HCT116 (cell line): ENCODE data around the gene RASIP1. TPM values are rescaled to one million over a fixed set of nuclear protein-coding genes. Genes with fewer than 3 reads are reported as not detected.

Experiments
- ATAC-seq: fragments of 200-7000 bp; cut with Tn5 transposase; 2 replicates; pipeline ENCODE4 v1.9.1; 2020; ENCODE audit warnings: mild to moderate bottlenecking, moderate library complexity
- BruUV-seq: library from RNA; stranded (reverse); fragments of 400-500 nt; replicated peaks from 2 replicates; lab custom pipeline; 2021; lab: Mats Ljungman, UMichigan
- CTCF ChIA-PET: fragments of 300-600 bp; sonication (Branson Sonifier 250); formaldehyde crosslinking; loops from one replicate; lab custom pipeline; 2021; ENCODE audit warnings: antibody characterized with exemption; lab: Charles Lee
- POLR2A ChIA-PET: fragments of 300-600, 350-600 bp; sonication (Branson Sonifier 250); formaldehyde crosslinking; loops from one replicate; lab custom pipeline; 2021; ENCODE audit warnings: antibody characterized with exemption; lab: Charles Lee
- RAD21 ChIA-PET, 2 experiments: fragments of 300-600 bp; sonication (Branson Sonifier 250); formaldehyde crosslinking; loops; one replicate each; lab custom pipeline; 2023; ENCODE audit warnings: low total read pairs in 2 of 2; ENCODE audit not compliant: uncharacterized antibody in 2 of 2, unreplicated experiment in 2 of 2, low non-redundant PET in 1 of 2; lab: Charles Lee
- DNase-seq: peaks from one replicate; pipeline ENCODE4 v3.0.0-alpha.2; 2010; ENCODE audit warnings: low read depth, low spot score
- H2AFZ ChIP-seq: fragments of 200-600 bp; shearing (Covaris generic), sonication (generic); 2 replicates; pipeline ENCODE4 v1.6.1; 2017; ENCODE audit warnings: low read depth, mixed run types, mixed read lengths, antibody characterized with exemption, low read length; ENCODE audit not compliant: poor library complexity, severe bottlenecking
- H3K27ac ChIP-seq: 2 replicates; pipeline ENCODE4 v1.5.1; 2012; ENCODE audit warnings: low read depth, low read length
- H3K27me3 ChIP-seq: fragments of 200-600 bp; sonication (generic); 2 replicates; pipeline ENCODE4 v1.6.1; 2016; ENCODE audit warnings: mixed run types, low read length, mixed read lengths; ENCODE audit not compliant: insufficient read depth
- H3K36me3 ChIP-seq, 2 experiments: fragments of 200-500 bp in 1 of 2; fragments of 200-600 bp in 1 of 2; sonication (Bioruptor generic) in 1 of 2; sonication (generic) in 1 of 2; 2 replicates each; pipeline versions ENCODE4 v1.5.1 to v1.6.1; 2014 to 2016; ENCODE audit warnings: low read length in 2 of 2, inconsistent platforms in 1 of 2, mixed read lengths in 1 of 2, mixed run types in 1 of 2; ENCODE audit not compliant: insufficient read depth in 2 of 2, control insufficient read depth in 1 of 2
- H3K4me1 ChIP-seq, 2 experiments: fragments of 200-600 bp in 1 of 2; sonication (generic) in 1 of 2; 2 replicates each; pipeline versions ENCODE4 v1.5.1 to v1.6.1; 2012 to 2017; ENCODE audit warnings: low read length in 2 of 2, inconsistent platforms in 1 of 2, mild to moderate bottlenecking in 1 of 2, mixed read lengths in 1 of 2, mixed run types in 1 of 2, moderate library complexity in 1 of 2; ENCODE audit not compliant: insufficient read depth in 2 of 2, control insufficient read depth in 1 of 2
- H3K4me2 ChIP-seq: fragments of 200-600 bp; sonication (generic); 2 replicates; pipeline ENCODE4 v1.6.1; 2017; ENCODE audit warnings: mixed run types, low read length, mixed read lengths
- H3K4me3 ChIP-seq, 2 experiments: fragments of 200-600 bp in 1 of 2; sonication (generic) in 1 of 2; replicated peaks in 1 of 2; 2 replicates each; pipeline ENCODE4 v1.5.1; 2011 to 2016; ENCODE audit warnings: low read length in 2 of 2, control low read depth in 1 of 2, low read depth in 1 of 2, mild to moderate bottlenecking in 1 of 2, mixed read lengths in 1 of 2, mixed run types in 1 of 2
- H3K79me2 ChIP-seq: fragments of 200-600 bp; sonication (generic); 2 replicates; pipeline ENCODE4 v1.6.1; 2017; ENCODE audit warnings: mild to moderate bottlenecking, mixed run types, low read length, moderate library complexity, mixed read lengths; ENCODE audit not compliant: insufficient read depth
- H3K9ac ChIP-seq: fragments of 200-600 bp; sonication (generic); 2 replicates; pipeline ENCODE4 v1.6.1; 2016; ENCODE audit warnings: low read length, mixed read lengths
- H3K9me2 ChIP-seq: fragments of 200-600 bp; sonication (generic), shearing (Covaris generic); 2 replicates; pipeline ENCODE4 v1.6.1; 2017; ENCODE audit warnings: mixed run types, mild to moderate bottlenecking, moderate library complexity; ENCODE audit not compliant: insufficient read depth
- H3K9me3 ChIP-seq, 2 experiments: fragments of 200-500 bp in 1 of 2; fragments of 200-600 bp in 1 of 2; sonication (Bioruptor generic) in 1 of 2; sonication (generic) in 1 of 2; 2 replicates each; pipeline ENCODE4 v1.6.1; 2014 to 2017; ENCODE audit warnings: low read length in 2 of 2, mixed read lengths in 2 of 2, inconsistent platforms in 1 of 2, low read depth in 1 of 2, mild to moderate bottlenecking in 1 of 2, mixed run types in 1 of 2, moderate library complexity in 1 of 2; ENCODE audit not compliant: control insufficient read depth in 1 of 2, insufficient read depth in 1 of 2
- H4K20me1 ChIP-seq: fragments of 200-600 bp; sonication (generic), shearing (Covaris generic); 2 replicates; pipeline ENCODE4 v1.6.1; 2017; ENCODE audit warnings: mixed run types, mild to moderate bottlenecking, moderate library complexity; ENCODE audit not compliant: insufficient read depth
- CBX3 ChIP-seq: IDR thresholded peaks from 2 replicates; pipeline ENCODE4 v1.6.1; 2012; ENCODE audit warnings: low read depth
- CEBPB ChIP-seq: IDR thresholded peaks from 2 replicates; pipeline ENCODE4 v1.6.1; 2012; ENCODE audit warnings: low read depth
- EGR1 ChIP-seq: IDR thresholded peaks from 2 replicates; pipeline ENCODE4 v1.6.1; 2012; ENCODE audit warnings: low read depth
- ELF1 ChIP-seq: IDR thresholded peaks from 2 replicates; pipeline ENCODE4 v1.6.1; 2012; ENCODE audit warnings: low read depth, borderline replicate concordance
- EZH2 ChIP-seq: fragments of 200-600 bp; sonication (generic); IDR thresholded peaks from 2 replicates; pipeline ENCODE4 v1.6.1; 2017; ENCODE audit warnings: antibody characterized with exemption, mixed run types
- EZH2phosphoT487 ChIP-seq: fragments of 200-600 bp; IDR thresholded peaks from 2 replicates; pipeline ENCODE4 v1.6.1; 2018; ENCODE audit warnings: antibody characterized with exemption, borderline replicate concordance
- JUND ChIP-seq: IDR thresholded peaks from 2 replicates; pipeline ENCODE4 v1.6.1; 2012
- POLR2A ChIP-seq: IDR thresholded peaks from 2 replicates; pipeline ENCODE4 v1.7.0; 2011; ENCODE audit warnings: borderline replicate concordance; ENCODE audit not compliant: insufficient read depth, insufficient read length; ENCODE audit errors: extremely low read depth
- SP1 ChIP-seq: IDR thresholded peaks from 2 replicates; pipeline ENCODE4 v1.6.1; 2012; ENCODE audit warnings: low read depth
- SRF ChIP-seq: IDR thresholded peaks from 2 replicates; pipeline ENCODE4 v1.6.1; 2012; ENCODE audit warnings: low read depth
- YY1 ChIP-seq: IDR thresholded peaks from 2 replicates; pipeline ENCODE4 v1.6.1; 2011; ENCODE audit warnings: low read length, low read depth, moderate library complexity, mild to moderate bottlenecking; ENCODE audit not compliant: insufficient replicate concordance; ENCODE audit errors: extremely low read depth
- ZFX ChIP-seq: fragments of 450-650 bp; IDR thresholded peaks from 2 replicates; pipeline ENCODE4 v1.6.1; 2017
- ZNF274 ChIP-seq: fragments of 200-500 bp; sonication (Bioruptor generic); IDR thresholded peaks from 2 replicates; pipeline ENCODE4 v1.6.1; 2014; ENCODE audit warnings: mild to moderate bottlenecking, low read depth, low read length, inconsistent platforms
- intact Hi-C: fragments of 100-400 bp; cut with micrococcal nuclease; formaldehyde crosslinking; loops from 2 replicates; pipeline ENCODE4 v1.10.0; 2022
- total RNA-seq: library from RNA; stranded (reverse); gene quantifications from one replicate; pipeline ENCODE4 v1.2.1, GENCODE V29; 2021; ENCODE audit not compliant: unreplicated experiment
- TF ChIP-seq, protein P1 (sequence below): IDR thresholded peaks from 2 replicates; pipeline ENCODE4 v1.6.1; 2011; ENCODE audit warnings: mild to moderate bottlenecking, low read length, moderate library complexity; ENCODE audit not compliant: insufficient replicate concordance; ENCODE audit errors: extremely low read depth
- TF ChIP-seq, protein P2 (sequence below), 3 experiments: fragments of 200-600 bp in 1 of 3; sonication (generic) in 1 of 3; IDR thresholded peaks in 2 of 3; conservative IDR thresholded peaks in 1 of 3; 2 replicates each; pipeline ENCODE4 v1.5.1; 2012 to 2017; ENCODE audit warnings: low read depth in 2 of 3, low read length in 2 of 3, antibody characterized with exemption in 1 of 3, borderline replicate concordance in 1 of 3, control low read depth in 1 of 3, mild to moderate bottlenecking in 1 of 3, mixed read lengths in 1 of 3, mixed run types in 1 of 3, moderate library complexity in 1 of 3; ENCODE audit not compliant: insufficient read depth in 1 of 3
- TF ChIP-seq, protein P3 (sequence below): IDR thresholded peaks from 2 replicates; pipeline ENCODE4 v1.6.1; 2012
- TF ChIP-seq, protein P4 (sequence below): IDR thresholded peaks from 2 replicates; pipeline ENCODE4 v1.6.1; 2012; ENCODE audit warnings: low read depth

The RASIP1 gene
- total RNA-seq, 1 experiment from 2014 or later, result 1.9 TPM

DNA sequence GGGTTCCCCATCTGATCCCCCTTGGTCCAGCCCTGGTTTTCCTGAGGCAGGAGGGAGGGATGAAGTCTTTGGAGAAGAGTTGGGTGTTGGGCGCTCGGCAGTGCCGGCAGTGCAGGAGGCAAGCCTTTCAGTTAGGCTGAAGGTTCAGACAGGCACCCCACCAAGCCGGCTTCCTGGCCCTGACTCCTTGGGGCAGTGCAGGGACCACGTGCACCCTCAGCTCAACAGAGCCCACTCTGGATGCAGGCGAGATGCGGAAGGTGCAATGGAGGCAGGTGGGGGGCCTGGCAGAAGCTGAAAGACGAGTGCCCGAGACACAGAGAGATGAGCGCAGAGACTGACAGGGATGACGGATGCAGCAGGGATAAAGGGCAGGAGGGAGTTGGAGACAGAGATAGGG, 31.9 kb downstream of the RASIP1 start:
- ChIA-PET CTCF (no interaction called here), POLR2A (no interaction called here), RAD21 (no interaction called here)
- H3K27me3 ChIP-seq, result no peaks in the 10 kb centered on the region
- peaks cover 3 to 6% of the 10 kb centered on the region in 2 experiments; a peak in 2 of 4 replicates for H3K36me3 ChIP-seq
- no peak overlapping the region for H3K9ac ChIP-seq
- no peak overlapping the region for H3K4me3 ChIP-seq
- peaks cover 6 to 21% of the 10 kb centered on the region in 2 experiments; a peak in 3 of 4 replicates for H3K4me1 ChIP-seq
- intact Hi-C loops, result no loop called here
- no peak overlapping the region for H3K4me2 ChIP-seq
- ATAC-seq, result no peak
- H4K20me1 ChIP-seq, result no peaks in the 10 kb centered on the region
- BruUV-seq, result no TSS peak
- TF ChIP-seq, protein P1, sequence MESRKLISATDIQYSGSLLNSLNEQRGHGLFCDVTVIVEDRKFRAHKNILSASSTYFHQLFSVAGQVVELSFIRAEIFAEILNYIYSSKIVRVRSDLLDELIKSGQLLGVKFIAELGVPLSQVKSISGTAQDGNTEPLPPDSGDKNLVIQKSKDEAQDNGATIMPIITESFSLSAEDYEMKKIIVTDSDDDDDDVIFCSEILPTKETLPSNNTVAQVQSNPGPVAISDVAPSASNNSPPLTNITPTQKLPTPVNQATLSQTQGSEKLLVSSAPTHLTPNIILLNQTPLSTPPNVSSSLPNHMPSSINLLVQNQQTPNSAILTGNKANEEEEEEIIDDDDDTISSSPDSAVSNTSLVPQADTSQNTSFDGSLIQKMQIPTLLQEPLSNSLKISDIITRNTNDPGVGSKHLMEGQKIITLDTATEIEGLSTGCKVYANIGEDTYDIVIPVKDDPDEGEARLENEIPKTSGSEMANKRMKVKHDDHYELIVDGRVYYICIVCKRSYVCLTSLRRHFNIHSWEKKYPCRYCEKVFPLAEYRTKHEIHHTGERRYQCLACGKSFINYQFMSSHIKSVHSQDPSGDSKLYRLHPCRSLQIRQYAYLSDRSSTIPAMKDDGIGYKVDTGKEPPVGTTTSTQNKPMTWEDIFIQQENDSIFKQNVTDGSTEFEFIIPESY, result no peak
- TF ChIP-seq ZNF274 (no peak), ELF1 (no peak), CBX3 (no peak), ZFX (no peak), EZH2phosphoT487 (no peak), SP1 (no peak), JUND (no peak), CEBPB (no peak), YY1 (no peak), SRF (no peak), EZH2 (no peak), EGR1 (no peak), POLR2A (no peak)
- TF ChIP-seq, protein P2, sequence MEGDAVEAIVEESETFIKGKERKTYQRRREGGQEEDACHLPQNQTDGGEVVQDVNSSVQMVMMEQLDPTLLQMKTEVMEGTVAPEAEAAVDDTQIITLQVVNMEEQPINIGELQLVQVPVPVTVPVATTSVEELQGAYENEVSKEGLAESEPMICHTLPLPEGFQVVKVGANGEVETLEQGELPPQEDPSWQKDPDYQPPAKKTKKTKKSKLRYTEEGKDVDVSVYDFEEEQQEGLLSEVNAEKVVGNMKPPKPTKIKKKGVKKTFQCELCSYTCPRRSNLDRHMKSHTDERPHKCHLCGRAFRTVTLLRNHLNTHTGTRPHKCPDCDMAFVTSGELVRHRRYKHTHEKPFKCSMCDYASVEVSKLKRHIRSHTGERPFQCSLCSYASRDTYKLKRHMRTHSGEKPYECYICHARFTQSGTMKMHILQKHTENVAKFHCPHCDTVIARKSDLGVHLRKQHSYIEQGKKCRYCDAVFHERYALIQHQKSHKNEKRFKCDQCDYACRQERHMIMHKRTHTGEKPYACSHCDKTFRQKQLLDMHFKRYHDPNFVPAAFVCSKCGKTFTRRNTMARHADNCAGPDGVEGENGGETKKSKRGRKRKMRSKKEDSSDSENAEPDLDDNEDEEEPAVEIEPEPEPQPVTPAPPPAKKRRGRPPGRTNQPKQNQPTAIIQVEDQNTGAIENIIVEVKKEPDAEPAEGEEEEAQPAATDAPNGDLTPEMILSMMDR (IDR thresholded peaks at IDR 0.05 in 2 of 3, conservative IDR thresholded peaks at IDR 0.05 in 1 of 3; ENCODE audit: borderline replicate concordance in 1 of 3, insufficient read depth in 1 of 3, low read depth in 2 of 3, low read length in 2 of 3), result no peak
- TF ChIP-seq, protein P3, sequence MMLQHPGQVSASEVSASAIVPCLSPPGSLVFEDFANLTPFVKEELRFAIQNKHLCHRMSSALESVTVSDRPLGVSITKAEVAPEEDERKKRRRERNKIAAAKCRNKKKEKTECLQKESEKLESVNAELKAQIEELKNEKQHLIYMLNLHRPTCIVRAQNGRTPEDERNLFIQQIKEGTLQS, result no peak
- TF ChIP-seq, protein P4, sequence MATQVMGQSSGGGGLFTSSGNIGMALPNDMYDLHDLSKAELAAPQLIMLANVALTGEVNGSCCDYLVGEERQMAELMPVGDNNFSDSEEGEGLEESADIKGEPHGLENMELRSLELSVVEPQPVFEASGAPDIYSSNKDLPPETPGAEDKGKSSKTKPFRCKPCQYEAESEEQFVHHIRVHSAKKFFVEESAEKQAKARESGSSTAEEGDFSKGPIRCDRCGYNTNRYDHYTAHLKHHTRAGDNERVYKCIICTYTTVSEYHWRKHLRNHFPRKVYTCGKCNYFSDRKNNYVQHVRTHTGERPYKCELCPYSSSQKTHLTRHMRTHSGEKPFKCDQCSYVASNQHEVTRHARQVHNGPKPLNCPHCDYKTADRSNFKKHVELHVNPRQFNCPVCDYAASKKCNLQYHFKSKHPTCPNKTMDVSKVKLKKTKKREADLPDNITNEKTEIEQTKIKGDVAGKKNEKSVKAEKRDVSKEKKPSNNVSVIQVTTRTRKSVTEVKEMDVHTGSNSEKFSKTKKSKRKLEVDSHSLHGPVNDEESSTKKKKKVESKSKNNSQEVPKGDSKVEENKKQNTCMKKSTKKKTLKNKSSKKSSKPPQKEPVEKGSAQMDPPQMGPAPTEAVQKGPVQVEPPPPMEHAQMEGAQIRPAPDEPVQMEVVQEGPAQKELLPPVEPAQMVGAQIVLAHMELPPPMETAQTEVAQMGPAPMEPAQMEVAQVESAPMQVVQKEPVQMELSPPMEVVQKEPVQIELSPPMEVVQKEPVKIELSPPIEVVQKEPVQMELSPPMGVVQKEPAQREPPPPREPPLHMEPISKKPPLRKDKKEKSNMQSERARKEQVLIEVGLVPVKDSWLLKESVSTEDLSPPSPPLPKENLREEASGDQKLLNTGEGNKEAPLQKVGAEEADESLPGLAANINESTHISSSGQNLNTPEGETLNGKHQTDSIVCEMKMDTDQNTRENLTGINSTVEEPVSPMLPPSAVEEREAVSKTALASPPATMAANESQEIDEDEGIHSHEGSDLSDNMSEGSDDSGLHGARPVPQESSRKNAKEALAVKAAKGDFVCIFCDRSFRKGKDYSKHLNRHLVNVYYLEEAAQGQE, result no peak
- TF ChIP-seq, all 23 proteins: peak for 0
- H3K79me2 ChIP-seq, result no peaks in the 10 kb centered on the region
- H3K9me3 ChIP-seq, result no peaks in the 10 kb centered on the region
- no peaks in the 10 kb centered on the region for H3K9me2 ChIP-seq
- no peak for DNase-seq
- no peak overlapping the region for H2AFZ ChIP-seq
- H3K27ac ChIP-seq, result no peak overlapping the region
